Astrocyte (in vitro differentiated cells and primary cell): ENCODE measurements around the gene COP1. TPM values are rescaled to one million over a fixed set of nuclear protein-coding genes. Genes with fewer than 3 reads are reported as not detected.

Experiments
- DNase-seq: peaks from one replicate; pipeline ENCODE4 v3.0.0-alpha.2; 2010; ENCODE audit warnings: low read depth
- FAIRE-seq: peaks from 2 replicates; lab custom pipeline; 2011; peaks lifted over from hg19 to GRCh38; lab: Jason Lieb, UNC
- H2AFZ ChIP-seq: 2 replicates; pipeline ENCODE4 v1.6.0; 2012; ENCODE audit warnings: low read depth, low read length, inconsistent platforms
- H3K27ac ChIP-seq: 2 replicates; pipeline ENCODE4 v1.5.1; 2011; ENCODE audit warnings: low read depth, low read length, inconsistent platforms
- H3K27me3 ChIP-seq: 2 replicates; pipeline ENCODE4 v1.6.0; 2011; ENCODE audit warnings: low read length, inconsistent platforms; ENCODE audit not compliant: insufficient read depth
- H3K36me3 ChIP-seq: 2 replicates; pipeline ENCODE4 v1.5.1; 2011; ENCODE audit warnings: low read length, inconsistent platforms; ENCODE audit not compliant: insufficient read depth
- H3K4me1 ChIP-seq: 2 replicates; pipeline ENCODE4 v1.5.1; 2011; ENCODE audit warnings: low read length, inconsistent platforms; ENCODE audit not compliant: insufficient read depth
- H3K4me2 ChIP-seq: 2 replicates; pipeline ENCODE4 v1.6.0; 2012; ENCODE audit warnings: low read length, inconsistent platforms
- H3K4me3 ChIP-seq: 2 replicates; pipeline ENCODE4 v1.5.1; 2011; ENCODE audit warnings: low read depth, mild to moderate bottlenecking, low read length, inconsistent platforms; ENCODE audit not compliant: insufficient read depth
- H3K79me2 ChIP-seq: 2 replicates; pipeline ENCODE4 v1.6.0; 2012; ENCODE audit warnings: mild to moderate bottlenecking, low read length, inconsistent platforms; ENCODE audit not compliant: insufficient read depth
- H3K9ac ChIP-seq: 2 replicates; pipeline ENCODE4 v1.6.0; 2012; ENCODE audit warnings: mild to moderate bottlenecking, low read length, inconsistent platforms
- H3K9me3 ChIP-seq: 2 replicates; pipeline ENCODE4 v1.5.1; 2012; ENCODE audit warnings: low read depth, mild to moderate bottlenecking, low read length, inconsistent platforms; ENCODE audit not compliant: insufficient read depth
- H4K20me1 ChIP-seq: 2 replicates; pipeline ENCODE4 v1.6.0; 2012; ENCODE audit warnings: low read length, inconsistent platforms; ENCODE audit not compliant: insufficient read depth
- H3K27ac Mint-ChIP-seq: one replicate; pipeline ENCODE4 v1.8.0; 2021; ENCODE audit warnings: mild to moderate bottlenecking, mixed read lengths; ENCODE audit not compliant: unreplicated experiment
- H3K27me3 Mint-ChIP-seq: one replicate; pipeline ENCODE4 v1.8.0; 2021; ENCODE audit warnings: low read depth, mixed read lengths; ENCODE audit not compliant: unreplicated experiment
- H3K36me3 Mint-ChIP-seq: one replicate; pipeline ENCODE4 v1.8.0; 2021; ENCODE audit warnings: low read depth, mixed read lengths; ENCODE audit not compliant: unreplicated experiment
- H3K4me1 Mint-ChIP-seq: one replicate; pipeline ENCODE4 v1.8.0; 2021; ENCODE audit warnings: low read depth, mixed read lengths; ENCODE audit not compliant: unreplicated experiment
- H3K4me3 Mint-ChIP-seq: one replicate; pipeline ENCODE4 v1.8.0; 2021; ENCODE audit warnings: mild to moderate bottlenecking, moderate library complexity, mixed read lengths; ENCODE audit not compliant: unreplicated experiment
- H3K9me3 Mint-ChIP-seq: one replicate; pipeline ENCODE4 v1.8.0; 2021; ENCODE audit warnings: mild to moderate bottlenecking, mixed read lengths; ENCODE audit not compliant: unreplicated experiment
- EZH2 ChIP-seq: IDR thresholded peaks from 2 replicates; pipeline ENCODE4 v1.6.1; 2012; ENCODE audit warnings: mild to moderate bottlenecking, low read length, inconsistent platforms; ENCODE audit not compliant: insufficient read depth
- total RNA-seq: library from RNA; stranded (reverse); gene quantifications from 2 replicates; pipeline ENCODE4 v1.2.1, GENCODE V29; 2021
- TF ChIP-seq, protein P1 (sequence below): IDR thresholded peaks from 2 replicates; pipeline ENCODE4 v1.5.1; 2011; ENCODE audit warnings: low read depth, mild to moderate bottlenecking, inconsistent platforms, low read length, moderate library complexity; ENCODE audit not compliant: insufficient read depth

The COP1 gene
- total RNA-seq, 1 donor from 2014 or later = 45.9 TPM

DNA sequence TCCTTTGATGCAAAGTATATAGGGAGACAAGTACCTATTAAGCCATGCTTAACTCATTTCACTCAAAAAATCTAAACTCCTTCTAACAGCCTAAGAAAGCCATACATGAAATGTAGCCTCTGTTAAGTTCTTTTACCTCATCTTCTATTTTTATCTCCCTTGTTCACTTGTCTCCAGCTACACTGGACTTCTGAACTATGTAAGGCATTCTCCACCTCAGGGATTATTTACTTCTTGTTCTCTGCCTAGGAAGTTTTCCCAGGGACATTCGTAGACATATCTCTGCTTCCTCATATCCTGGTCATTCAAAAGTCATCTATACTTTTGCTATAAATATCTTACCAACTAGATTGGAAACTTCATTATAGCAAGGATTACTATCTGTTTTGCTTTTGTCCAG, 96.9 kb downstream of the COP1 start:
- Mint-ChIP-seq H3K27ac (peak overlapping the region; percentile 93), H3K36me3 (peaks cover 5% of the 10 kb centered on the region), H3K27me3 (no peaks in the 10 kb centered on the region), H3K4me3 (peak overlapping the region; percentile 58), H3K9me3 (no peaks in the 10 kb centered on the region), H3K4me1 (peaks cover 15% of the 10 kb centered on the region)
- Histone ChIP-seq H3K9ac (no peak overlapping the region), H3K27me3 (no peaks in the 10 kb centered on the region), H3K27ac (peak overlapping the region; percentile 17), H3K9me3 (no peaks in the 10 kb centered on the region), H3K4me2 (no peak overlapping the region), H4K20me1 (no peaks in the 10 kb centered on the region), H3K4me1 (no peaks in the 10 kb centered on the region), H3K4me3 (no peak overlapping the region), H3K79me2 (no peaks in the 10 kb centered on the region), H2AFZ (no peak overlapping the region), H3K36me3 (no peaks in the 10 kb centered on the region)
- DNase-seq = peak; percentile 47
- no peak for FAIRE-seq
- no peak for TF ChIP-seq EZH2
- TF ChIP-seq, protein P1, sequence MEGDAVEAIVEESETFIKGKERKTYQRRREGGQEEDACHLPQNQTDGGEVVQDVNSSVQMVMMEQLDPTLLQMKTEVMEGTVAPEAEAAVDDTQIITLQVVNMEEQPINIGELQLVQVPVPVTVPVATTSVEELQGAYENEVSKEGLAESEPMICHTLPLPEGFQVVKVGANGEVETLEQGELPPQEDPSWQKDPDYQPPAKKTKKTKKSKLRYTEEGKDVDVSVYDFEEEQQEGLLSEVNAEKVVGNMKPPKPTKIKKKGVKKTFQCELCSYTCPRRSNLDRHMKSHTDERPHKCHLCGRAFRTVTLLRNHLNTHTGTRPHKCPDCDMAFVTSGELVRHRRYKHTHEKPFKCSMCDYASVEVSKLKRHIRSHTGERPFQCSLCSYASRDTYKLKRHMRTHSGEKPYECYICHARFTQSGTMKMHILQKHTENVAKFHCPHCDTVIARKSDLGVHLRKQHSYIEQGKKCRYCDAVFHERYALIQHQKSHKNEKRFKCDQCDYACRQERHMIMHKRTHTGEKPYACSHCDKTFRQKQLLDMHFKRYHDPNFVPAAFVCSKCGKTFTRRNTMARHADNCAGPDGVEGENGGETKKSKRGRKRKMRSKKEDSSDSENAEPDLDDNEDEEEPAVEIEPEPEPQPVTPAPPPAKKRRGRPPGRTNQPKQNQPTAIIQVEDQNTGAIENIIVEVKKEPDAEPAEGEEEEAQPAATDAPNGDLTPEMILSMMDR = no peak

DNA sequence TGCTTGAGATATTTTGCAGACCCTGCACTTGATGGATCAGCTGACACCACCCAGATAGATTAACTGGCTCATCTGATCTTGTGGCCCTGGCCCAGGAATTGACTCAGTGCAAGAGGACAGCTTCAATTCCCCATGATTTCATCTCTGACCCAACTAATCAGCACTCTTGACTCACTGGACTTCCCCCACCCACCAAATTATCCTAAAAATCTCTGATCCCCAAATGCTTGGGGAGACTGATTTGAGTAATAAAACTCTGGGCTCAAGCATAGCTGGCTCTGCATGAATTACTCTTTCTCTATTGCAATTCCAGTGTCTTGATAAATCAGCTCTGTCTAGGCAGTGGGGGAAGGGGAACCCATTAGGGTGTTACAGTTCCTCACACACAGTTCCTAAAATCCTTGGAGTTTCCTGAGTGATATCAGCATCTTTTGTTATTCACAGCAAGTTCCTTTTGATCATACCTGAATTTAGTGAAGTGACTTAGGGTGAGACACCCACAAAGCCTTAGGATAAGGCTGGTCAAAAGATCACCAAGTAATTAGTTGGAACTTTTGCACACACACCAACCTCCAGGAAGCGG, 104.2 kb downstream of the COP1 start:
- TF ChIP-seq EZH2 = no peak
- TF ChIP-seq, protein P1 = no peak
- H3K4me2 ChIP-seq = no peak overlapping the region
- no peaks in the 10 kb centered on the region for H3K79me2 ChIP-seq
- Mint-ChIP-seq H3K4me3 (no peak overlapping the region), H3K4me1 (peaks cover 2% of the 10 kb centered on the region), H3K9me3 (peaks cover 4% of the 10 kb centered on the region), H3K36me3 (peaks cover 24% of the 10 kb centered on the region), H3K27ac (no peak overlapping the region), H3K27me3 (no peaks in the 10 kb centered on the region)
- no peaks in the 10 kb centered on the region for H3K4me1 ChIP-seq
- no peak overlapping the region for H2AFZ ChIP-seq
- H3K9me3 ChIP-seq = peaks cover 2% of the 10 kb centered on the region
- H3K27me3 ChIP-seq = no peaks in the 10 kb centered on the region
- peaks cover 29% of the 10 kb centered on the region for H4K20me1 ChIP-seq
- H3K27ac ChIP-seq = peak overlapping the region; percentile 14
- DNase-seq = peak; percentile 27
- peaks cover 3% of the 10 kb centered on the region for H3K36me3 ChIP-seq
- FAIRE-seq = no peak
- H3K4me3 ChIP-seq = no peak overlapping the region
- H3K9ac ChIP-seq = no peak overlapping the region

DNA sequence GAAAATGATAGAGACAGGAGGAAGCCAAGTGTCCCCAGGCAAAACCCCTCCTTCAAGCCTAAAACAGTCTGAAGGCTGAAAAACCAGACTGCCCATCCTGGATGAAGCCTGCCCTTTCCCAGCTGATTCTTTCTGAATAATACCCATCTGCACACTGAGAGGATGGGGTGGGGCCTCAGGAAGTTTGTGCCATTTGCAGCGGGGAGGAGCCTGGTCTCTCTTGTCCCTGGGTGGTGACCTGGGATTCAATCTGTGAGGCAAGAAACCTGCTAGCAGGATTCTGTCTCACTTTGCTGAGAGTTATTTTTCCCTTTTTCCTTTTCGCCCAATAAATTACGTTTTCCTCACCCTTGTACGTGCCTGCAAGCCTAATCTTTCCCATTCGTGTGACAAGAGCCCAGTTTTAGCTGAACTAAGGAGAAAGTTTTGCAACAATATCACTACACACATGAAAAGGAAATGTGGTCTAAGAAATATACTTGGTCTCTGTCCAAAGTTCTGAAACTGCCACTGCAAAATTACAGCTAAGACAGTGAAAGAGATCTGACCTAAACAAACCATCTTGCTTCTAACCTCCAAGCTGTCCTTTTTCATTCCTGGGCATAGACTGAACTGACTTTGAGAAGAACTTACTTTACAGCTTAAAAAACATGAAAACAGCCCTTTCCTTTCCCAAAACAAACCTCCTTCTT, 105.0 kb downstream of the COP1 start:
- Histone ChIP-seq H3K4me3 (no peak overlapping the region), H4K20me1 (peaks cover 29% of the 10 kb centered on the region), H3K9ac (no peak overlapping the region), H3K4me2 (no peak overlapping the region), H3K9me3 (peaks cover 3% of the 10 kb centered on the region), H3K4me1 (no peaks in the 10 kb centered on the region), H3K36me3 (peaks cover 3% of the 10 kb centered on the region), H3K79me2 (no peaks in the 10 kb centered on the region), H3K27me3 (no peaks in the 10 kb centered on the region), H2AFZ (no peak overlapping the region), H3K27ac (no peak overlapping the region)
- Mint-ChIP-seq H3K27me3 (no peaks in the 10 kb centered on the region), H3K36me3 (peaks cover 29% of the 10 kb centered on the region), H3K4me3 (no peak overlapping the region), H3K4me1 (peaks cover 2% of the 10 kb centered on the region), H3K9me3 (peaks cover 4% of the 10 kb centered on the region), H3K27ac (no peak overlapping the region)
- TF ChIP-seq, protein P1 = no peak
- TF ChIP-seq EZH2 = no peak
- no peak for DNase-seq
- FAIRE-seq = no peak
